Dedifferentiated amniotic fluid mesenchymal stem cell (primary cell): ENCODE data around the gene FPR2.
"Not testable (repeated sequence)": the region's sequence is repeated elsewhere in the genome, so short reads cannot be mapped to it uniquely, and the experiment has no call there.

ENCODE experiments used
- DNase-seq: peaks from one replicate; pipeline ENCODE4 v3.0.0-alpha.2; 2016; ENCODE audit errors: extremely low spot score

The FPR2 gene

GRCh38 chr19:51739466-51740213 lies 21.3 kb upstream of the FPR2 start:
- DNase-seq: no peak

- DNase-seq: no peak
Measured at GRCh38 chr19:51740356-51740755, 20.6 kb upstream of the FPR2 start.

- DNase-seq: no peak
Measured at GRCh38 chr19:51742789-51743188, 18.2 kb upstream of the FPR2 start.

- DNase-seq: no peak
Measured at GRCh38 chr19:51743405-51743804, 17.6 kb upstream of the FPR2 start.

- DNase-seq: no peak
Measured at GRCh38 chr19:51746731-51747130, 14.2 kb upstream of the FPR2 start.

- DNase-seq: no peak
Measured at GRCh38 chr19:51749979-51750378, 11.0 kb upstream of the FPR2 start.

- no peak for DNase-seq
Measured at GRCh38 chr19:51750400-51751094, 10.4 kb upstream of the FPR2 start.

GRCh38 chr19:51751655-51752054 lies 9.3 kb upstream of the FPR2 start, which contains the start of gene FPR1:
TSS of gene FPR1 (minus strand) at chr19:51751878. CDS start at chr19:51746994, 4,884 bp downstream.
- no peak for DNase-seq

- DNase-seq: no peak
Measured at GRCh38 chr19:51754109-51754508, 6.9 kb upstream of the FPR2 start.

GRCh38 chr19:51754770-51755169 lies 6.2 kb upstream of the FPR2 start:
- DNase-seq: no peak

- no peak for DNase-seq
Measured at GRCh38 chr19:51755571-51755970, 5.4 kb upstream of the FPR2 start.

- DNase-seq: no peak
Measured at GRCh38 chr19:51761696-51762095, 716 bp downstream of the FPR2 start.

- no peak for DNase-seq
Measured at GRCh38 chr19:51765086-51765485, 4.1 kb downstream of the FPR2 start.

- no peak for DNase-seq
Measured at GRCh38 chr19:51766461-51766860, 5.5 kb downstream of the FPR2 start.

- no peak for DNase-seq
Measured at GRCh38 chr19:51771376-51772130, 10.6 kb downstream of the FPR2 start.

GRCh38 chr19:51772977-51773376 lies 12.0 kb downstream of the FPR2 start:
- DNase-seq: no peak

GRCh38 chr19:51776561-51776960 lies 15.6 kb downstream of the FPR2 start:
- DNase-seq: not testable (repeated sequence)

- DNase-seq: peak; percentile 81
Measured at GRCh38 chr19:51777570-51778462, 16.8 kb downstream of the FPR2 start.

GRCh38 chr19:51779181-51779580 lies 18.2 kb downstream of the FPR2 start:
- DNase-seq: no peak

GRCh38 chr19:51779703-51780102 lies 18.7 kb downstream of the FPR2 start:
- no peak for DNase-seq

- DNase-seq: no peak
Measured at GRCh38 chr19:51780270-51780669, 19.3 kb downstream of the FPR2 start.

GRCh38 chr19:51781999-51782398 lies 21.0 kb downstream of the FPR2 start:
- no peak for DNase-seq
